HEK293 (cell line): ENCODE measurements around the gene ZNF783.

Experiments used
- GLI4 ChIP-seq: fragments of 450-650 bp; formaldehyde crosslinking; IDR thresholded peaks from 2 replicates; pipeline ENCODE4 v1.5.1; 2016; ENCODE audit warnings: missing biosample characterization, missing genetic modification characterization
- HOXD13 ChIP-seq: sonication (generic); formaldehyde crosslinking; IDR thresholded peaks from 2 replicates; pipeline ENCODE4 v1.8.0; 2022; ENCODE audit warnings: missing genetic modification reagents, borderline replicate concordance
- KLF8 ChIP-seq: fragments of 450-650 bp; formaldehyde crosslinking; IDR thresholded peaks from 2 replicates; pipeline ENCODE4 v1.5.1; 2016; ENCODE audit warnings: missing biosample characterization, missing genetic modification characterization
- OSR2 ChIP-seq: fragments of 450-650 bp; formaldehyde crosslinking; IDR thresholded peaks from 2 replicates; pipeline ENCODE4 v1.5.1; 2016; ENCODE audit warnings: missing biosample characterization, missing genetic modification characterization
- OVOL3 ChIP-seq: fragments of 450-650 bp; formaldehyde crosslinking; IDR thresholded peaks from 2 replicates; pipeline ENCODE4 v1.5.1; 2016; ENCODE audit warnings: missing biosample characterization, missing genetic modification characterization
- SCRT2 ChIP-seq: fragments of 450-650 bp; formaldehyde crosslinking; IDR thresholded peaks from 2 replicates; pipeline ENCODE4 v1.5.1; 2016; ENCODE audit warnings: missing biosample characterization, missing genetic modification characterization
- SP7 ChIP-seq: fragments of 450-650 bp; formaldehyde crosslinking; IDR thresholded peaks from 2 replicates; pipeline ENCODE4 v1.5.1; 2016; ENCODE audit warnings: missing biosample characterization, missing genetic modification characterization
- ZBTB1 ChIP-seq: fragments of 450-650 bp; formaldehyde crosslinking; IDR thresholded peaks from 2 replicates; pipeline ENCODE4 v1.5.1; 2016; ENCODE audit warnings: missing biosample characterization, missing genetic modification characterization
- ZBTB8A ChIP-seq: fragments of 450-650 bp; formaldehyde crosslinking; IDR thresholded peaks from 2 replicates; pipeline ENCODE4 v1.5.1; 2016; ENCODE audit warnings: missing biosample characterization, missing genetic modification characterization
- ZFHX2 ChIP-seq: fragments of 450-650 bp; formaldehyde crosslinking; conservative IDR thresholded peaks from 2 replicates; pipeline ENCODE4 v1.5.1; 2016; ENCODE audit warnings: missing biosample characterization, missing genetic modification characterization
- ZFP69B ChIP-seq: fragments of 450-650 bp; formaldehyde crosslinking; IDR thresholded peaks from 2 replicates; pipeline ENCODE4 v1.5.1; 2016; ENCODE audit warnings: missing biosample characterization, missing genetic modification characterization
- ZNF169 ChIP-seq: fragments of 450-650 bp; formaldehyde crosslinking; IDR thresholded peaks from 2 replicates; pipeline ENCODE4 v1.5.1; 2016; ENCODE audit warnings: missing biosample characterization, missing genetic modification characterization
- ZNF335 ChIP-seq: fragments of 450-650 bp; formaldehyde crosslinking; conservative IDR thresholded peaks from 2 replicates; pipeline ENCODE4 v1.5.1; 2016; ENCODE audit warnings: missing biosample characterization, missing genetic modification characterization
- ZNF433 ChIP-seq: fragments of 450-650 bp; formaldehyde crosslinking; IDR thresholded peaks from 2 replicates; pipeline ENCODE4 v1.5.1; 2016; ENCODE audit warnings: missing biosample characterization, missing genetic modification characterization, low read depth
- ZNF501 ChIP-seq: fragments of 450-650 bp; formaldehyde crosslinking; IDR thresholded peaks from 2 replicates; pipeline ENCODE4 v1.5.1; 2016; ENCODE audit warnings: missing biosample characterization, missing genetic modification characterization
- ZNF518A ChIP-seq: fragments of 450-650 bp; formaldehyde crosslinking; conservative IDR thresholded peaks from 2 replicates; pipeline ENCODE4 v1.5.1; 2016; ENCODE audit warnings: low read depth, missing biosample characterization, missing genetic modification characterization
- ZNF530 ChIP-seq: fragments of 450-650 bp; formaldehyde crosslinking; IDR thresholded peaks from 2 replicates; pipeline ENCODE4 v1.5.1; 2016; ENCODE audit warnings: low read depth, missing biosample characterization, missing genetic modification characterization
- ZNF548 ChIP-seq: fragments of 450-650 bp; formaldehyde crosslinking; IDR thresholded peaks from 2 replicates; pipeline ENCODE4 v1.5.1; 2016; ENCODE audit warnings: missing biosample characterization, missing genetic modification characterization
- ZNF571 ChIP-seq: fragments of 450-650 bp; formaldehyde crosslinking; IDR thresholded peaks from 2 replicates; pipeline ENCODE4 v1.5.0; 2017; ENCODE audit warnings: missing biosample characterization, missing genetic modification characterization
- ZNF791 ChIP-seq: fragments of 450-650 bp; formaldehyde crosslinking; IDR thresholded peaks from 2 replicates; pipeline ENCODE4 v1.5.1; 2016; ENCODE audit warnings: missing biosample characterization, missing genetic modification characterization
- ZSCAN30 ChIP-seq: fragments of 450-650 bp; IDR thresholded peaks from 2 replicates; pipeline ENCODE4 v1.5.1; 2018; ENCODE audit warnings: missing biosample characterization, mild to moderate bottlenecking, missing genetic modification characterization, moderate library complexity
- TF ChIP-seq, protein P1 (sequence below): IDR thresholded peaks from 2 replicates; pipeline ENCODE4 v1.6.1; 2011; ENCODE audit warnings: mild to moderate bottlenecking, low read depth, low read length, borderline replicate concordance
- TF ChIP-seq, protein P2 (sequence below): fragments of 450-650 bp; formaldehyde crosslinking; IDR thresholded peaks from 2 replicates; pipeline ENCODE4 v1.5.1; 2016; ENCODE audit warnings: missing biosample characterization, missing genetic modification characterization
- TF ChIP-seq, protein P3 (sequence below): fragments of 450-650 bp; formaldehyde crosslinking; IDR thresholded peaks from 2 replicates; pipeline ENCODE4 v1.5.1; 2016; ENCODE audit warnings: missing biosample characterization, missing genetic modification characterization
- TF ChIP-seq, protein P4 (sequence below): fragments of 450-650 bp; formaldehyde crosslinking; IDR thresholded peaks from 2 replicates; pipeline ENCODE4 v1.5.1; 2017; ENCODE audit warnings: missing biosample characterization, missing genetic modification characterization

The ZNF783 gene

GRCh38 chr7:149261829-149262617 is at the start of gene ZNF783 (continued):
- TF ChIP-seq, protein P1, sequence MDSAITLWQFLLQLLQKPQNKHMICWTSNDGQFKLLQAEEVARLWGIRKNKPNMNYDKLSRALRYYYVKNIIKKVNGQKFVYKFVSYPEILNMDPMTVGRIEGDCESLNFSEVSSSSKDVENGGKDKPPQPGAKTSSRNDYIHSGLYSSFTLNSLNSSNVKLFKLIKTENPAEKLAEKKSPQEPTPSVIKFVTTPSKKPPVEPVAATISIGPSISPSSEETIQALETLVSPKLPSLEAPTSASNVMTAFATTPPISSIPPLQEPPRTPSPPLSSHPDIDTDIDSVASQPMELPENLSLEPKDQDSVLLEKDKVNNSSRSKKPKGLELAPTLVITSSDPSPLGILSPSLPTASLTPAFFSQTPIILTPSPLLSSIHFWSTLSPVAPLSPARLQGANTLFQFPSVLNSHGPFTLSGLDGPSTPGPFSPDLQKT, result no peak
- TF ChIP-seq ZFHX2 (tag by site-specific recombination), result peak; percentile 91
- TF ChIP-seq, protein P2, sequence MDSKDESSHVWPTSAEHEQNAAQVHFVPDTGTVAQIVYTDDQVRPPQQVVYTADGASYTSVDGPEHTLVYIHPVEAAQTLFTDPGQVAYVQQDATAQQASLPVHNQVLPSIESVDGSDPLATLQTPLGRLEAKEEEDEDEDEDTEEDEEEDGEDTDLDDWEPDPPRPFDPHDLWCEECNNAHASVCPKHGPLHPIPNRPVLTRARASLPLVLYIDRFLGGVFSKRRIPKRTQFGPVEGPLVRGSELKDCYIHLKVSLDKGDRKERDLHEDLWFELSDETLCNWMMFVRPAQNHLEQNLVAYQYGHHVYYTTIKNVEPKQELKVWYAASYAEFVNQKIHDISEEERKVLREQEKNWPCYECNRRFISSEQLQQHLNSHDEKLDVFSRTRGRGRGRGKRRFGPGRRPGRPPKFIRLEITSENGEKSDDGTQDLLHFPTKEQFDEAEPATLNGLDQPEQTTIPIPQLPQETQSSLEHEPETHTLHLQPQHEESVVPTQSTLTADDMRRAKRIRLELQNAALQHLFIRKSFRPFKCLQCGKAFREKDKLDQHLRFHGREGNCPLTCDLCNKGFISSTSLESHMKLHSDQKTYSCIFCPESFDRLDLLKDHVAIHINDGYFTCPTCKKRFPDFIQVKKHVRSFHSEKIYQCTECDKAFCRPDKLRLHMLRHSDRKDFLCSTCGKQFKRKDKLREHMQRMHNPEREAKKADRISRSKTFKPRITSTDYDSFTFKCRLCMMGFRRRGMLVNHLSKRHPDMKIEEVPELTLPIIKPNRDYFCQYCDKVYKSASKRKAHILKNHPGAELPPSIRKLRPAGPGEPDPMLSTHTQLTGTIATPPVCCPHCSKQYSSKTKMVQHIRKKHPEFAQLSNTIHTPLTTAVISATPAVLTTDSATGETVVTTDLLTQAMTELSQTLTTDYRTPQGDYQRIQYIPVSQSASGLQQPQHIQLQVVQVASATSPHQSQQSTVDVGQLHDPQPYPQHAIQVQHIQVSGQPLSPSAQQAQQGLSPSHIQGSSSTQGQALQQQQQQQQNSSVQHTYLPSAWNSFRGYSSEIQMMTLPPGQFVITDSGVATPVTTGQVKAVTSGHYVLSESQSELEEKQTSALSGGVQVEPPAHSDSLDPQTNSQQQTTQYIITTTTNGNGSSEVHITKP (tag by site-specific recombination), result 0 out of 2 replicates have a peak, but pooled peaks have one; percentile 20
- TF ChIP-seq HOXD13 (CRISPR knock-in tag), result no peak
- no peak for TF ChIP-seq ZNF169 (tag by site-specific recombination)
- no peak for TF ChIP-seq ZBTB1 (tag by site-specific recombination)
- TF ChIP-seq, protein P3, sequence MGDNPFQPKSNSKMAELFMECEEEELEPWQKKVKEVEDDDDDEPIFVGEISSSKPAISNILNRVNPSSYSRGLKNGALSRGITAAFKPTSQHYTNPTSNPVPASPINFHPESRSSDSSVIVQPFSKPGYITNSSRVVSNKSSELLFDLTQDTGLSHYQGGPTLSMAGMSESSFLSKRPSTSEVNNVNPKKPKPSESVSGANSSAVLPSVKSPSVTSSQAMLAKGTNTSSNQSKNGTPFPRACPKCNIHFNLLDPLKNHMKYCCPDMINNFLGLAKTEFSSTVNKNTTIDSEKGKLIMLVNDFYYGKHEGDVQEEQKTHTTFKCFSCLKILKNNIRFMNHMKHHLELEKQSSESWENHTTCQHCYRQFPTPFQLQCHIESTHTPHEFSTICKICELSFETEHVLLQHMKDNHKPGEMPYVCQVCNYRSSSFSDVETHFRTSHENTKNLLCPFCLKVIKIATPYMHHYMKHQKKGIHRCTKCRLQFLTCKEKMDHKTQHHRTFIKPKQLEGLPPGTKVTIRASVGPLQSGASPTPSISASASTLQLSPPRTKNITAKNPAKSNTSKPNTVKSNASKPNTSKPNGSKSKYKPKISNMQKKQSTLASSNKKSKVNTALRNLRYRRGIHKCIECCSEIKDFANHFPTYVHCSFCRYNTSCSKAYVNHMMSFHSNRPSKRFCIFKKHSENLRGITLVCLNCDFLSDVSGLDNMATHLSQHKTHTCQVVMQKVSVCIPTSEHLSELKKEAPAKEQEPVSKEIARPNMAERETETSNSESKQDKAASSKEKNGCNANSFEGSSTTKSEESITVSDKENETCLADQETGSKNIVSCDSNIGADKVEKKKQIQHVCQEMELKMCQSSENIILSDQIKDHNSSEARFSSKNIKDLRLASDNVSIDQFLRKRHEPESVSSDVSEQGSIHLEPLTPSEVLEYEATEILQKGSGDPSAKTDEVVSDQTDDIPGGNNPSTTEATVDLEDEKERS (tag by site-specific recombination), result no peak
- TF ChIP-seq ZNF791 (tag by site-specific recombination), result no peak
- no peak for TF ChIP-seq ZNF548 (tag by site-specific recombination)
- no peak for TF ChIP-seq ZNF501 (tag by site-specific recombination)
- TF ChIP-seq, protein P4, sequence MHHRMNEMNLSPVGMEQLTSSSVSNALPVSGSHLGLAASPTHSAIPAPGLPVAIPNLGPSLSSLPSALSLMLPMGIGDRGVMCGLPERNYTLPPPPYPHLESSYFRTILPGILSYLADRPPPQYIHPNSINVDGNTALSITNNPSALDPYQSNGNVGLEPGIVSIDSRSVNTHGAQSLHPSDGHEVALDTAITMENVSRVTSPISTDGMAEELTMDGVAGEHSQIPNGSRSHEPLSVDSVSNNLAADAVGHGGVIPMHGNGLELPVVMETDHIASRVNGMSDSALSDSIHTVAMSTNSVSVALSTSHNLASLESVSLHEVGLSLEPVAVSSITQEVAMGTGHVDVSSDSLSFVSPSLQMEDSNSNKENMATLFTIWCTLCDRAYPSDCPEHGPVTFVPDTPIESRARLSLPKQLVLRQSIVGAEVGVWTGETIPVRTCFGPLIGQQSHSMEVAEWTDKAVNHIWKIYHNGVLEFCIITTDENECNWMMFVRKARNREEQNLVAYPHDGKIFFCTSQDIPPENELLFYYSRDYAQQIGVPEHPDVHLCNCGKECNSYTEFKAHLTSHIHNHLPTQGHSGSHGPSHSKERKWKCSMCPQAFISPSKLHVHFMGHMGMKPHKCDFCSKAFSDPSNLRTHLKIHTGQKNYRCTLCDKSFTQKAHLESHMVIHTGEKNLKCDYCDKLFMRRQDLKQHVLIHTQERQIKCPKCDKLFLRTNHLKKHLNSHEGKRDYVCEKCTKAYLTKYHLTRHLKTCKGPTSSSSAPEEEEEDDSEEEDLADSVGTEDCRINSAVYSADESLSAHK, result no peak
- TF ChIP-seq ZSCAN30 (tag by site-specific recombination), result peak; percentile 85
- no peak for TF ChIP-seq ZNF530 (tag by site-specific recombination)
- TF ChIP-seq ZNF433 (tag by site-specific recombination), result no peak
- no peak for TF ChIP-seq OVOL3 (tag by site-specific recombination)
- TF ChIP-seq KLF8, result 0 out of 2 replicates have a peak, but pooled peaks have one; percentile 25
- no peak for TF ChIP-seq SP7
- TF ChIP-seq ZNF571 (tag by site-specific recombination), result no peak
- no peak for TF ChIP-seq ZNF518A (tag by site-specific recombination)
- TF ChIP-seq SCRT2, result 0 out of 2 replicates have a peak, but pooled peaks have one; percentile 11
- no peak for TF ChIP-seq GLI4 (tag by site-specific recombination)
- peak; percentile 20; the same call in 1 of the 2 replicates for TF ChIP-seq ZNF335
- TF ChIP-seq OSR2, result no peak
- peak; percentile 97 for TF ChIP-seq ZBTB8A (tag by site-specific recombination)
- no peak; the same call in 1 of the 2 replicates for TF ChIP-seq ZFP69B (tag by site-specific recombination)
